Right cardiac atrium (tissue), 5 donors: ENCODE data around the gene ZSCAN23. TPM values are rescaled to one million over a fixed set of nuclear protein-coding genes. Genes with fewer than 3 reads are reported as not detected.

Source experiments
- ATAC-seq, 2 donors: fragments of 200-7000 bp; cut with Tn5 transposase; one replicate each; pipeline versions ENCODE4 v1.8.0 to v1.9.1; 2020; ENCODE audit warnings: moderate library complexity in 2 of 2, mild to moderate bottlenecking in 1 of 2
- DNase-seq, 3 donors: peaks; one replicate each; pipeline ENCODE4 v3.0.0-alpha.2; 2020
- H3K27ac ChIP-seq: one replicate; pipeline ENCODE4 v1.5.1; 2013; ENCODE audit warnings: mild to moderate bottlenecking, low read length, control low read depth, moderate library complexity
- H3K27me3 ChIP-seq: one replicate; pipeline ENCODE4 v1.6.1; 2013; ENCODE audit not compliant: control insufficient read depth, insufficient read depth
- H3K4me1 ChIP-seq: one replicate; pipeline ENCODE4 v1.6.1; 2013; ENCODE audit warnings: low read length; ENCODE audit not compliant: control insufficient read depth, insufficient read depth
- H3K4me3 ChIP-seq: one replicate; pipeline ENCODE4 v1.5.1; 2013; ENCODE audit warnings: low read length, control low read depth
- H3K9me3 ChIP-seq: one replicate; pipeline ENCODE4 v1.6.1; 2013; ENCODE audit warnings: low read length; ENCODE audit not compliant: control insufficient read depth
- WGBS: extraction: QIAGEN DNeasy Blood & Tissue Kit; methylation state at CpG from one replicate; pipeline ENCODE4 v1.1.7; 2013; 5-methylcytosine and 5-hydroxymethylcytosine counted together
- intact Hi-C, 4 donors: fragments of 100-400 bp; cut with DNase I; formaldehyde crosslinking; loops; one replicate each; pipeline versions ENCODE4 v1.11.0 to v1.14.0; 2022 to 2023
- long read RNA-seq, 4 donors: library from polyadenylated mRNA; unstranded; transcript quantifications; one replicate each; pipeline ENCODE4 v2.0.0, GENCODE V29; 2020 to 2021
- polyA plus RNA-seq: library from polyadenylated mRNA; stranded (reverse); fragments of 200-250 nt; gene quantifications from one replicate; pipeline ENCODE4 v1.2.3, GENCODE V29; 2013
- total RNA-seq, 4 donors: library from RNA; stranded (reverse); fragmentation: NEBNext Ultra II Directional; extraction: Animal tissue kit (Norgen Biotek cat#: 25700); gene quantifications; one replicate each; pipeline ENCODE4 v1.2.1, GENCODE V29; 2021
- donor health status: healthy with polysubstance abuse.
- donor health status: DM: no; HTN: yes; CAD: no.
- donor health status: DM: no; HTN: no; CAD: no.
- donor health status: DM: no; HTN: yes; CAD: no; lungs with severe emphysema.
- donor health status: DM: yes; HTN: yes; CAD: no.

ZSCAN23 gene
- total RNA-seq: 1 to 10 TPM; 1.8 to 2.9 (median 2.0) TPM
- 0.48 TPM for polyA plus RNA-seq
- long read RNA-seq, donor 1, partial matches to known transcripts: 0 of 1 reads
- long read RNA-seq, donor 1, other reads (novel, unspliced or antisense): 1 of 1 reads
- long read RNA-seq, donor 2: 0 reads
- long read RNA-seq, donor 3, partial matches to known transcripts: 0 of 4 reads
- long read RNA-seq, donor 3, other reads (novel, unspliced or antisense): 4 of 4 reads
- long read RNA-seq, donor 4: 0 reads

DNA sequence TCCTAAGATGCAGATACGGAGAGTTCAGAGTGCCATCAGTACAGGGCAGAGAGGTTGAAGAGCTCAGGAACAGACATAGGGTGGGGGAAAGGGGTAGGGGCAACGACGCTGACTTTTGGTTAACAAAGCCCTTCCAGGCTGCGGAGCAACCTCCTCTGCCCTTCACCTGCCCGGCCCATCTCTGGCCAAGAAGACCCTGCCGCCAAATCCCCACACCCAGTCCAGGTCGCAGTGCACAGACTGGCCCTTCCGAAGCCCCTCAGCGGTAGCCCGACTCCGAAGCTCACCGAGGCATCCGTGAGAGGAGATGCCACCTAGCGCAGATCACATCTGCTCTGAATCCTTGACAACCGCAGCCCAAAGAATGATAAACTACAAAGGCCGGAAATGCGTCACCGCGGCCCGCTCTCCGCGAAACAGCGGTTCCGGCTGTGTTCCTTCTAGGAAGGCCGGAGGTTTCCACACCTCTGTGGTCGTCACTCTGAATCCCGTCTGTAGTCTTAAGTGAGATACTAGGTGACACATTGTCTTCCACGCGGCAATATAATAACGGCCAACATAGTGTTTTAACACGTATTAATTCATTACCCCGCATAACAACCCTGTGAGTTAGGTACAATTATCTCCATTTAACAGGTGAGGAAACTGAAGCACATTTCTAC is at the start of gene ZSCAN23:
Gene ZSCAN23 (minus strand): TSS at position 380 of the 662 bp plus-strand sequence. CDS start 7,225 bp downstream, outside the sequence.
- intact Hi-C loops: no loop called here
- H3K27ac ChIP-seq: peak within 1 kb of the TSS; percentile 56
- peak; percentile 96 to 98 for ATAC-seq

DNA sequence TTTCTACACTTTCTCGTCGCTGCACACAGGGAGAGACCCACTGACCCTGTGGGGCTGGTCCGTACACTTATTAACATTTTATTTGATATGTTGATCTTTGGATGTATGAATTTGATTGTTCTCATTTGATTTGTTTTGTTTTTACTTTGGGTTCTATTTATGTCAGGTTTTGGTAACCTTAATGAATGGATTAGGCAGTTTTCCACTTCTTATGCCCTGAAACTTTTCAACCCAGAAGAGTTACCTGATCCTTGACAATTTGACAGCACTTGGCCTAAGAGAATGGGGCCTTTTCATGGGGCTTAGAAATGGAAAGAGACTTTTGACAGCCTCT is 48.7 kb upstream of the ZSCAN23 start:
- H3K27me3 ChIP-seq: peaks cover 4% of the 10 kb centered on the region
- H3K9me3 ChIP-seq: no peaks in the 10 kb centered on the region
- no peak for ATAC-seq
- intact Hi-C loops: no loop called here
- H3K4me3 ChIP-seq: no peak overlapping the region
- WGBS: 39% methylated on average over 3 of the region's 3 CpGs
- no peak for DNase-seq
- no peaks in the 10 kb centered on the region for H3K4me1 ChIP-seq
- H3K27ac ChIP-seq: no peak overlapping the region

More for the DNA sequence above, at the start of gene ZSCAN23:
- Histone ChIP-seq H3K4me3 (peak within 1 kb of the TSS; percentile 97), H3K27me3 (no peaks in the 10 kb centered on the region), H3K9me3 (no peaks in the 10 kb centered on the region), H3K4me1 (no peaks in the 10 kb centered on the region)
- WGBS: under 1% methylated on average over 32 of the region's 32 CpGs
- DNase-seq: peak; percentile 85 to 89 (median 87)

DNA sequence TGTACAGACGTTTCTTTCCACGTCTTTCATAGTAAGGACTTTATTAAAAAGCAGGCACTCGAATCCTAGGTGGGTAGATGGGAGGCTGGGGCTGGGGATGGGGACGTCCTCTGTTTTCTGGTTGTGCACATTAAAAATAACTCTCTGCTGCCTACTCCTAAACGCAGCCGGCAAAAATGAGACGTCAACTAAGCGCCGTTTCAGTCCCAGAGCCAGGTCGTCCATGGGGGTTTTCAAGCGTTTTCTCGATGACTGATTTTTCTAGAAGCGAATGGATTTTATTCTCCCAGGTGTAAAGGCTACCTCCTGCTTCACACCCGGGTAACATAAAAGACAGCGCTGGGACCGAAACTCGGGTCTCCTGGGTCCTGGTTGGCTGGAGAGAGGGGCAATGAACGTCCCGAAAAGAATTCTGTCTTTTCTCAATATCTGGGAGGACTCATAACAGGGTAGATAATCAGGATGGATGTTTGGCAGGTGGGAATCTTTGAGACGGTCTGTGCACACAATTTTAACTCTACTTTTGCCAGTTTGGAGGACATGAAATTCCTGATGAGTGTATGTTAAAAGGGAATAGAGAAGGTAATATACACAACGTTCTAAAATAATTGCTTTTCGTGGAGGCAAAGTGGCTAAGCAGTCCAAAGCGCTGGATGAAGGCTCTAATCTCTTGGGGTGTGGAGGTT is 47.1 kb upstream of the ZSCAN23 start:
- Histone ChIP-seq H3K4me1 (no peaks in the 10 kb centered on the region), H3K27me3 (peaks cover 4% of the 10 kb centered on the region), H3K27ac (no peak overlapping the region), H3K4me3 (peak overlapping the region; percentile 34), H3K9me3 (no peaks in the 10 kb centered on the region)
- WGBS: 11% methylated on average over 23 of the region's 23 CpGs
- DNase-seq (peak in 1 of 3 donors; percentile 48), ATAC-seq (peak in 1 of 2 donors; percentile 71)
- intact Hi-C loops: no loop called here

DNA sequence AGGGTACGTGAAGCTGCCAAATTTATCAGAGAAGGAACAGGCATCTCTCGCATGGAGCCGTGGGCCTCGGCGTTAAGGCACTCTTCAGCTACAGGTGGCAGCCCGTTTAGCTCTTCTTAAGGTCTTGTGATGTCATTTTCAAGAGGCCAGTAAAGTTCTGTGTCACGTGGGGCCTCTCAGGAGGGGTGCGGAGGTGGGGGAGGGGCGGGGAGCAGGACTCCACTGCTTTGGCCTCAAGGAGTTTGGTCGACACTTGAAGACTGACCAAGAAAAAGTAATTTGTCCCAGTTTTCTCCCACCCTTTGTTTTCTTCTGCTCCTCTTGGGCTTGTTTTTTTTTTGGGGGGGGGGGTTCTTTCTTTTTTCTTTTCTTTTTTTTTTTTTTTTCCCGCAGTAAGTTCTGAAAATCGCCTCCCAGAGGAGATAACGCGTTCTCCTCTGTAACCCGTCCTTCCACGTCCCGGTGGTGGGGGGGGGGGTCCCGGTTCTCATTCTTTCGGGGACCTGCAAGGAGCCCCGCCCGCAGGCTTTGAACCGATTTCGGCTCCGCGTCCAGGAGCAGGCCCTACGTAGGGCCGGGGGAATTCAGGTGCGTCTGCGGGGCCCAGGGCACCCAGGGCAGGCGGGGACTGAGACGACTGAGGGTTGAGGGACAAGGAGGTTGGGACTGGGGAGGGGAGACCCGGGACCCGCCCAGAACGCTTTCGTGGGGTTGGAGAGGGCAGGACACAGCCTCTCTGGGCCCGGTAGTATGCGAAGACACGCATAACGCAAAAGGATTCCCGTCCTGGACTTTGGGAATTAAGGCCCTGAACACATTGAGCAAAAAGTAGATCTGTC is 46.3 kb upstream of the ZSCAN23 start:
- Histone ChIP-seq H3K27ac (no peak overlapping the region), H3K4me3 (peak overlapping the region; percentile 34), H3K4me1 (no peaks in the 10 kb centered on the region), H3K27me3 (peaks cover 4% of the 10 kb centered on the region), H3K9me3 (no peaks in the 10 kb centered on the region)
- DNase-seq (peak; percentile 69 to 80 (median 69)), ATAC-seq (peak; percentile 86 to 98)
- intact Hi-C loops: no loop called here
- WGBS: 4% methylated on average over 40 of the region's 40 CpGs

DNA sequence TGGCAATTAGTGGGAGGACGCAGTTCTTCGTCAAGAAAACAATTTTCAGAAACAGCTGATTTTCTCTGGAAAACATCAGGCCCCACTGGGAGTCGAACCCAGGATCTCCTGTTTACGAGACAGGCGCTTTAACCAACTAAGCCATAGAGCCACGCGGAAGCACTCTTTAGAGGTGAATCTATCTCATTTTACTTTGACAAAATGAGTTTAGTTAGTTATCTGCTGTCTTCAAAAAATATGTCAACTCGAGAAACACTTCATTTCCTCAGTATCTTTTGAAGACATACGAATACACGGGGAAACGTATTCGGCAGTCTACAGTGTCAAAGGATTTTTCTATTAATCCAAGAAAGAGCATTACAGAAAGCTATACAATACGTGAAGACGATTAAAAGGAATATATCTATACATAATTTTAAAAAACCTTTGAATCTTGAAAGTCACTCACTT is 45.6 kb upstream of the ZSCAN23 start:
- Histone ChIP-seq H3K27me3 (peaks cover 4% of the 10 kb centered on the region), H3K27ac (no peak overlapping the region), H3K4me1 (no peaks in the 10 kb centered on the region), H3K4me3 (no peak overlapping the region), H3K9me3 (no peaks in the 10 kb centered on the region)
- peak in 1 of 3 donors; percentile 23 for DNase-seq
- intact Hi-C loops: no loop called here
- WGBS: 27% methylated on average over 14 of the region's 14 CpGs
- no peak for ATAC-seq

DNA sequence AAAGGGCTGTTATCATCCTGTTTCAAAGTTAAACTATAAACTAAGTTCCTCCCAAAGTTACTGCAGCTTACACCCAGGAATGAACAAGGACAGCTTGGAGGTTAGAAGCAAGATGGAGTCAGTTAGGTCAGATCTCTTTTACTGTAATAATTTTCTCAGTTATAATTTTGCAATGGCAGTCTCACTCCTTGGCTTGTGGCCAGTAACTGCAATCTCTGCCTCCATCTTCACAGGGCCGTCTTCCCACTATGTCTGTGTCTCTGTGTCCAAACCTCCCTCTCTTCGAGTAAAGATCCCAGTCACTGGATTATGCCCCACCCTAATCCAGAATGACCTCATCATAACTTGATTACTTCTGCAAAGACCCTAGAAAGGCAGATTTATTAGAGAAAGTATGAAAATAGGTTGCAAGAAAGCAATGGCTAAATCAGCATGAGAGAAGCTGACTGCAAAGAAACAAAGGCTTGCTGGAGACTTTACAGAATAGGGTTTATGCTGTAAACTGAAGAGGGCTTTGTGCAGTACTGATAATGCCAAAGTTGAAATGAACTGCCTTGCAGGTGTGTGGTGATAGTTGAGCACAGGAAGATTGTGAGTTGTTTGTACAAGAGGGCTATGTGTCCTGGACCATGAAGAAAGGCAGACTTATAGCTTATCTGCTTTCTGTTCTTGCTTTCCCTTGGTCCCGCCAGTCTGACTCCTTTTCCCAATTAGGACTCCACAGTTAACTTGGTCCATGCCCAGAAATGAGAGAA is 43.9 kb upstream of the ZSCAN23 start:
- no peak for ATAC-seq
- Histone ChIP-seq H3K27me3 (peaks cover 4% of the 10 kb centered on the region), H3K9me3 (no peaks in the 10 kb centered on the region), H3K4me1 (no peaks in the 10 kb centered on the region), H3K27ac (no peak overlapping the region), H3K4me3 (no peak overlapping the region)
- intact Hi-C loops: no loop called here
- 48% methylated on average over 3 of the region's 3 CpGs for WGBS
- no peak for DNase-seq

DNA sequence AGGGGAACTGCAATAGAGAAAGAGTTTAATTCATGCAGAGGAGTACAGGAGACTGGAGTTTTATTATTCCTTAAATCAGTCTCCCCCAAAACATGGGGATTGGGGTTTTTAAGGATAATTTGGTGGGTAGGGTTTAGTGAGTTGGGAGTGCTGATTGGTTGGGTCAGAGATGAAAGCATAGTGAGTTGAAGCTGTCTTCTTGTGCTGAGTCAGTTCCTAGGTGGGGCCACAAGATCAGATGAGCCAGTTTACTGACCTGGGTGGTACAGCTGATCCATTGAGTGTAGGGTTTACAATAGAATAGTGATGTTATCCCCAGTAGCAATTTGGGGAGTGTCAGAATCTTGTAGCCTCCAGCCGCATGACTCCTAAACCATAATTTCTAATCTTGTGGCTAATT is 43.2 kb upstream of the ZSCAN23 start:
- 90% methylated on average over 1 of the region's 1 CpG for WGBS
- no peak for DNase-seq
- Histone ChIP-seq H3K27ac (no peak overlapping the region), H3K4me3 (no peak overlapping the region), H3K27me3 (peaks cover 4% of the 10 kb centered on the region), H3K4me1 (no peaks in the 10 kb centered on the region), H3K9me3 (no peaks in the 10 kb centered on the region)
- intact Hi-C loops: no loop called here
- no peak for ATAC-seq

DNA sequence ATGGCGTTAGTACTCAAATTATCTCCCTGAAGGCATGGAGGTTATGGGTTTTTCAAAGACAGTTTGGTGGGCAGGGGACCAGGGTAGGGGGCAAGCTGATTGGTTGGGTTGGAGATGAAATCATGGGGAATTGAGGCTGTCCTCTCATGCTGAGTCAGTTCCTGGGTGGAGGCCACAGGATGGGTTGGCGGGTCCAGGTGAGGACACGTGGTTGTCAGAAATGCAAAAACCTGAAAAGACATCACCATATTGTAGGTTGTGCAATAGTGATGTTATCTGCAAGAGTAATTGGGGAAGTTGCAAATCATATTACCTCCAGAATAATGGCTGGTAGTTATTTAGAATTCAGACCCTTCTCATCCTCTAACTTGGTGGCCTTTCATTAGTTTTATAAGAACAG is 42.2 kb upstream of the ZSCAN23 start:
- ATAC-seq (no peak), DNase-seq (no peak)
- WGBS: 89% methylated on average over 3 of the region's 3 CpGs
- Histone ChIP-seq H3K4me1 (no peaks in the 10 kb centered on the region), H3K4me3 (no peak overlapping the region), H3K9me3 (no peaks in the 10 kb centered on the region), H3K27ac (no peak overlapping the region), H3K27me3 (peaks cover 4% of the 10 kb centered on the region)
- intact Hi-C loops: no loop called here

DNA sequence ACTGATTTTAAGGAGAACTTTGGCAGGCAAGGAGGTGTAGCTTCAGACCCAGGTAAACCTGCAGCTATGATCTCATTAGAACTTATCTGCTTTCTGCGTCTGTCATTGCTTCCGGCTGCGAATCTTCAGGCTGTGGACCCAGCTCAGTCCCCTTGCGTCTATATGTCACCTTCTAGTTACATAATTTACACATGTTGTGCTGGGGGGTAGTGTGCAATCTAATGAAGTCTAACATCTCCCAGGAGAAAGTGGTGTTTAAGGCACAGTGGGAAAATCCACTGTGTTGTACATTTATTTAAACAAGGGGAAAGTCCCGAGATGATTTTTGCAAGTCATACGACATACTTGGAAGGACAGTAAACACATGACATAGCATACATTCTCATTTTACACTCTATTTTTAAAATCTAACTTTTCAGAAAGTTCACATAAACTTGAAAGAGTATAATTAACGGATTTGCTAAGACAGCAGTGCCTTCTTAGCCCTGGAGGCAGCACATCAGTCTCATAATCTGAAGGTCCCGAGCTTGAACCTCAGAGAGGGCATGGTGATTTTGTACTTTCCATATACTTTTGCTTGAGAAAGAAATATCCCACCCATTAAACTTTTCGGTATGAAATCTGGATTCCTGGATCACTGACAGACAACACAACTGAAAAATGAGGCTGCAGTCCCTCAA is 37.1 kb upstream of the ZSCAN23 start:
- WGBS: 68% methylated on average over 9 of the region's 9 CpGs
- Histone ChIP-seq H3K4me1 (no peaks in the 10 kb centered on the region), H3K4me3 (no peak overlapping the region), H3K27ac (no peak overlapping the region), H3K27me3 (peaks cover 6% of the 10 kb centered on the region), H3K9me3 (no peaks in the 10 kb centered on the region)
- no peak for ATAC-seq
- intact Hi-C loops: no loop called here
- DNase-seq: no peak

DNA sequence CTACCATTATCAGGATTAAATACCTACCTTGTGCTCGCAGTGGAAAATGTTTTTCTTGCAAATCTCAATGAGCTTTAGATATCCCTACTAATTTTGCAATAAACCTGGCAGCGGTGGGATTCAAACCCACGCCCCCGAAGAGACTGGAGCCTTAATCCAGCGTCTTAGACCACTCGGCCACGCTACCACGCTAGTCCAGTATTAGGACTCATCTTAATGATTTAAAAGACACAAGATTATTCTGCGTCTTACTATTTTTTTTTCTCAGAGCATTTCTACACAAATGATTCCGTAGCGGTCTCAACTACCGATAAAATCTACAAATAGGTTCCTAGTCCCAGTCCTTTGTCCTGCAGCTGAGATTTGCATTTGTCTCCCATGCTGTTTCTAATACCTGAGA is 35.2 kb upstream of the ZSCAN23 start:
- Histone ChIP-seq H3K9me3 (no peaks in the 10 kb centered on the region), H3K27ac (no peak overlapping the region), H3K27me3 (peaks cover 6% of the 10 kb centered on the region), H3K4me1 (no peaks in the 10 kb centered on the region), H3K4me3 (no peak overlapping the region)
- intact Hi-C loops: no loop called here
- DNase-seq: no peak
- 53% methylated on average over 12 of the region's 12 CpGs for WGBS
- ATAC-seq: no peak
